ENCODE results near the gene TSPAN11.
"Not testable (repeated sequence)": the region's sequence is repeated elsewhere in the genome, so short reads cannot be mapped to it uniquely, and the experiment has no call there.

TSPAN11 gene

DNA sequence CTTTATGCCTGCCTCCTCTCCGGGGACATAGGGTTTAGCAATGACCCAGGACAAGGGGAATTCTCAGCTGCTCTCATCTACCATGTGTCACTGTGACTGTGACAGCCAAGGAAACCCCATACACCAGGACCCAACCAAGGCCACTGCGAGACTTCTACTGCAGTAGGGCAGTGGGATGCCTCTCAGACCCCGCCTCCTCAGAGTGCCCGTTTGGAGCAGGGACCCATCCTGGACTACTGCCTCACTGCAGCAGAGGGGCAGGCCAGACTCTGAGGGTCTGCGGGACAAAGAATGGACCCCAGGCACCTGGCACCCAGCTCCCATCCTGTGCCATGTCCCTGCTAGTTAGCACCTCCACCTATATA, 75.8 kb downstream of the TSPAN11 start:
- no peak for DNase-seq (ENCODE audit: low read depth in 3 of 3, low spot score in 1 of 3)

DNA sequence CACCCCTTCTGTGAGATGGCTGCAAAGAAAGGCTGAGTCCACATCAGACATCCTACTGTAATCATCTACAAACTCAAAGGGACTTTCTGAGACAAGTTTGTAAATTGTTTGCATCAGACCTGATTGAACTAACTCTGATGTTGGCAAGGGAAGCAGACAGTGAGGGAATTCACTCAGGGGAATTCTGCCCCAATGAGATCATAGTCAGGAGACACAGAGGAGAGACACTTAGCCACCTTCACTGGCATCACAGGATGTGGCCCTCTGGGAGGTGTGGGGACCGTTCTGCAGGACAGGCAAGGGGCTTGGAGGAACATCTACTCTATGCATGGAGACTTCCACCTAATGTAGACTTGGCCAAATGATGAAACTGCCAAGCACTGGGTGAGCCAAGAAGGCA, 76.5 kb downstream of the TSPAN11 start:
- no peak for DNase-seq (ENCODE audit: low read depth in 3 of 3, low spot score in 1 of 3)

DNA sequence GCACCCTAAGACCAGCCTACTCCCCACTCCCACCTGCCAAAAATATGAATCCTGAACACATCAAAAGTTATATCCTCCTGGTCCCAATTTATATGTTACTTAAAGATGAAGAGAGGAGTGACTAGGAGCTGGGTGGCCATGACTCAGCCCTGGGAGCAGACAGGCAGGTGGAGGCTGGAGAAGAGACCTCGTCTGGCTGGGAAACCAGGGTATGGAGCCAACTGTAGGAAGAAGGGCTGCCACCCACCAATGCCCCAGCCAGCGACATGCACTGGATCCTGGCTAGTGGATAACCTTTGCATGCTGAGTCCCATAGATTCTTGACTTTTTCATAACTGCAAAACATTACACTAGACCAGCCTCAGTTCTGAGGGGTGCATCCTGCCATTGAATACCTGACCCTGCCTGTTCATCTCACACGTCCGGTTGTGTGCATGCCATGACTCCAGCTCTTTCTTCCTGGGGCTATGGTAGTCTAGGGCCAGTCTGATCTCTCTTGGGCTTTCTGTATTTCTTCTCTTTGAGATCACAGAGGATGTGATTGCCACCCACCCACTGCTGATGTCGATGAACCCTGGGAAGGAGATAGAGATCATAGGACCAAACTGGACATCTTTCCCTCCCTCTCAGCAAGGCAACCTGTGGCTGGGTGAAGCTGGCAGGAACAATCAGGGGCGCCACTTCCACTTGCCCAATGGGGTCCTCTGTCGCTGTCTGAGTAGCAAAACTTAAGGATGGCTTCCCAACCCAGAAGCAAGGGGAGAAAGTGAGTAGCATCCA, 77.5 kb downstream of the TSPAN11 start:
- no peak for DNase-seq (ENCODE audit: low read depth in 3 of 3, low spot score in 1 of 3)

DNA sequence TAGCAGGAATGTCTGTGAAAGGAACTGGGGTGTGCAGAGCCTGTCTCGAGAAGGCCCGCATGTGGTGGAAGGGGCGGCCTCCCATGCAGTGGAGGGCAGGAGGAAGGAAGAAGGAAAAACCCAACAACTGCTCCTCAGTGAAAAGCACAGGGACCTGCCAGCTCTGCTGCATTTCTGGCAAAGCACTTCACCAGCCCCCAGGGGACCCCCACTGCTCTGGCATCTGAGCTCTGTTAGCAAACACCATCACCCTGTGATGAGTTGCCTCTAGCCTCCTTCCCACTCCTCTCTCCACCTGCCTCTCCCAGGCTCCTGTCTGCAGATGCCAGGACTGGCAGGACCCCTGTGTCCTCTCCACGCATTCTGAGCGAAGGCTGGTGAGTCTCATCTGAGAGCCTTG, 78.1 kb downstream of the TSPAN11 start:
- no peak for DNase-seq (ENCODE audit: low read depth in 3 of 3, low spot score in 1 of 3)

DNA sequence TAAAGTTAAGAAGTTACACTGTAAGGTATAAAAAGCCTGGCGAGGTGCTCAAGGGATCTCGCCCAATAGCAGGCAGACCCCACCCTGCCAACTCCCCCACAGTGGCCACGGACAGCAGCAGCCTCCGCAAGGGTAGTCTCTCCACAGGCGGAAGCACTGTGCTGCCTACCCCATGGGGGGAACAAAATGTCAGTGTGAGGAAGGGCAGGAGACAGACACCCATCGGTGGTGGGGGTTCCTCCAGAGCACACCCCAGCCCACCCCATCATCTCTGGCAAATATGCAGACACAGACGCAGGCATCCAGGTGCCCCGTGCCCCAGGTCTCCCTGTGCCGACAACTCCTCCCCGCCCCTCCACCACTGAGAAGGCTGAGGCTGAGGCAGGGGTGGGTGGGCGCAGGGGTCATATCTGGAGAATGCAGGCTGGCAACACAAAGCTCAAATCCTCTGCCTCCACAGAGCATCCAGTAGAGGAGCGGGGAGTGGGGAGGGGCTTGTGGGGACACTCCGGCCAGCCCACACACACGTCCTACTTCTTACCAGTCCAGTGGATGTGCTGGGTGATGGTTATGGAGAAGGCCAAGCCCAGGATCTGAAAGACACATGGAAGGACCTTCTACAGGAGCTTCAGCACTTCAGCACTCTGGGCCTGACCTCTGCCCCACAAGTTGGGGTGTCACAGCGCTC, 78.9 kb downstream of the TSPAN11 start:
- no peak for DNase-seq (ENCODE audit: low read depth in 3 of 3, low spot score in 1 of 3)

DNA sequence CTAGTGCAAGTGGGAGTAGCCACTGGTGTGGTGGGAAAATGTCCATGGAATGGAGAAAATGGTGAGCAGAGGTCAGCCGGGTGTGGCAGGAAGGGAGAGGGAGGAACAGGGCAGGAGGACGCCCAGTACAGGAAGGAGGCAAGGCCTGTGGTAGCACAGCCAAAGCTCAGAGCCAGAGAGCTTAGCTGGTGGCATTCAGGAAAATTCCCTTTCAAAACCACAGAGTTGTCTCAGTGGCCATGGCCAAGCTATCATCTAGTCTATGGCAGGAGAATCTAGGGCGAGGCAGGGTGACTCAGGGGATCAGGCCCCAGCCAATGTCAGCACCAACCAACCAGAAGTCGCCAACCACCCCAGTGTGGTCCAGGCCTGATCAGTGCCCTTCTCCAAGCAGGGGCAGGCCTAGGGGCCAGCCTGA, 79.4 kb downstream of the TSPAN11 start:
- no peak for DNase-seq (ENCODE audit: low read depth in 3 of 3, low spot score in 1 of 3)

DNA sequence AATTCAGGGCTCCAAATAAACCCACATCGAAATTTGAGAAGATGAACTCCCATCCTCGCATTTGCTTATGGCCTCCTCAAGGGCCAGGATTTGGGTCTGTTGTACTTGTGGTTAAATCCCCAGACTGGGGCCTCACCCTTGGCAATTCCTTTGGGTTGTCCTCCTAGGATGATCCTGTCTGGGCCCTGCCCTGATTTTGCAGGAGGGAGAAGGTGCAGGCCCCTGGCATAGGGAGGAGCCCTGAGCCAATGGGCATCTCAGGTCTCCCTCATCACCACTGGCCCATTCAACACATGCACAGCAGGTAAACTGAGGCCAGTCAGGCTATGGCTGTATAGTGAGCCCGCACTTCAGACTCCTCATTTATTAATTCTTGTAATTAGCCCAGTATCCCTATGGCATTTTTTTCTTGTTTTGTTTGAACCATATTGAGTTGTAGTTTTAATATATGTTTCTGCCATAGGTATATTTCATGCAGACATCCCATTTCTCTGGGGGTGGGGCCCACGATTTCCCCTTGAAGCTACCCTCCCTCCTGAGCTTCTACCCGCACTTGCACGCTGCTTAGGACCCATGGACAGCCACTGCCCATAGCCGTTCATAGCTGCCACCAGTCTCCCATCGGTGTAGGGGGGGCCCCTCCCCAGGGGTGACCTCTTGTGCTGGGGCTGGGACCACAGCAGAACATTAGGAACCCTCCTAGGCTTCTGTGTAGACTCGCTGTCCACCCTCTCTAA, 80.0 kb downstream of the TSPAN11 start:
- no peak for DNase-seq (ENCODE audit: low read depth in 3 of 3, low spot score in 1 of 3)

DNA sequence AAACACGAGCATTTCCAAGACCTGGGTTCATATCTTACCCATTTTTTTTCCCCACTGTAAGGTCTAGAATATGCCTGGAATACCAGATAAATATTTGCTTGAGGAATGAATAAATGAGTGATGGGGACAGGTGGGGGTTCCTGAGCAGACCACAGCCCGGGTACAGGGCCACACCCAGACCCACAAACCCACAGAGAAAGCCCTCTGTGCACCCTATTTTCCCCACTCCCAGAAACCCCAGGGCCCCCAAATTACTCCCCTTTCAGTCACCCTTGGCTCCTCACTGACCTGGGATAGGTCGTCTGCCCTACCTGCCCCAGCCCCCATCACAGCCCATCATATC, 80.6 kb downstream of the TSPAN11 start:
- no peak for DNase-seq (ENCODE audit: low read depth in 3 of 3, low spot score in 1 of 3)

DNA sequence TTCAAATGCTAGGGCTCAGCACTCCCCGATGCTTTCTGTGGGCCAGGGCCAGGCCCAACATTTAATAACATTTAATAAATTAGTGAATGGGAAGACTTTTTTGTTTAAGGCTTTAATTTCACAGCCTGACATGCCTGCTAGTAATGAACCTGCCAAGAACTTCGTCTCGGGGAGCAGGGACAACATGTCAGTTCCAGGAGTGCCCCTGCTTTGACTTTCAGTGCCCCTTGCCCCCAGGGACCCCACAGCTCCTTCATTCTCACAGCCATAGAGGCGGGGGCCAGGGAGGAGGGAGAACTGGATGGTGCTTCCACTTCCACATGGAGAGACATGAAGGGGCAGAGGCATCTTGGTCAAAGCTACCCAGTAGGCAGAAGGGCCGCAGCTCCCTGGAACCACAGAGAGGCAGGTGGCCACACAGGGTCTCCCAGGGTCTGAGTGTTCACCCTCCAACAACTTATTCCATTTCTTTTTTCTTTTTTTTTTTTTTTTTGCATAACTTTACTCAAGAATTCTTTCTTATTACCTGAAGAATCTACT, 81.2 kb downstream of the TSPAN11 start:
- no peak for DNase-seq (ENCODE audit: low read depth in 3 of 3, low spot score in 1 of 3)

DNA sequence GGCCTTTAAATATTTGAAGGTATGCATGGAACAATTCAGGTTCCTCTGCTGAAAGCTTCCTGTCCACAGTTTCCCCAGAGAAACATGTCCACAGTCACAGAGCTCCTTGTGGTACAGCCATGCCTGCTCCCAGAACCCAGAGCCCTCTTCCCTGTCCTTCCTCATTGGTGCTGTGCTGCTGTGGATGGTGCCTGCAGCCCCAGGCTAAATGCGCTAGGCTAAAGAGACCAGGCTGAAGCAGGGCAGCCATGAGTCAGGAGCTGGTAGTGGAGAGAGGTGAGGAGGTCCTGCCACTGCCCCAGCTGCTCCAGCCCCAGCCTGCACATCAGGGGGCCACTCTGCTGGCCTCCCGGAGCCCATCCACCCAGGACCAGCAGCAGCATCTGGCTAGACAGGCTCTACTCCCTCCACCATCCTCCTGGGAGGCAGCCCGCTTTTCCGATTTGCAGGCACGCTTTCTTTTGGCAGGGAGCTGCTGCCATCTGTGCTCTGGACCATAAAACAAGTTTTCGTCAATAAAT, 81.8 kb downstream of the TSPAN11 start:
- no peak for DNase-seq (ENCODE audit: low read depth in 3 of 3, low spot score in 1 of 3)

DNA sequence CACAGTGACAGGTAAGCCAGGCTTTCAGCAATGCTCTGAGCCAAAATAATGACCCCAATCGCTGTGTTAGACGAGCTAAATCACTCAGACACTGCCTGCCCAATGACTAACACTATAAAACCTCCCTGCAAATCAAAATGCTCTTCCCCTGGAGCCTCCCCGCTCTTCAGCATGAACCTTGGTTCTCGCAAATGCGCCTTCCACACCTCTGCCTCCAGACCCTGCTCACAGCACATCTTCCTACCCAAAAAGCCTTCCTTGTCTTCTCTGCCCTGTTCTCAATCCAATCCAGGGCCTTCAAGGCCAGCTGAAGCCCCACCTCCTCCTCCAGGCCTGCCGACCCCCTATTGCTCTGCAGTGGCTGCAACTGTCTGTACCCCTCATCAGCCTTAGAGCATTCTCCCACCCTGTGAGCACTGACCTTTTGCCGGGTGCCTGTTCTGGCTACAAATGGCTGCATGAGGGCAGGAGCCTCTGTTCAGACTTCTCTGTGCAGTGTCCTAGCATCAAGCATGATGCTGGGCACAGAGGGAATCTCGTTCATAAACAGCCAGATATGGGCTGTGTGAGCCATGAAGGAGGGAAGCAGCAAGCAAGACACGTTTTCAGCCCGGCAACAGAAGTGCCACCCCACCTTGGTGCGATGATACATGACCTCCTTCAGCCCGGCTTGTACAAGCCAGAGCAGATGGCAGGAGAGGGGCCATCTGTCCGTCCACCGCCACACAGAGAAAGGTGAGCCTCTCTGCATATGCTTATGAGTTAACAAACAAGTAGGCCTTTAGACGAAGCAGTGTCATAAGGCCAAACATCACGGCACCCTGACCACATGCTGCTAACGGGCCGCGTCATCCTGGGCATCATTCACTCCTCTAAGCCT, 82.7 kb downstream of the TSPAN11 start:
- no peak for DNase-seq (ENCODE audit: low read depth in 3 of 3, low spot score in 1 of 3)

DNA sequence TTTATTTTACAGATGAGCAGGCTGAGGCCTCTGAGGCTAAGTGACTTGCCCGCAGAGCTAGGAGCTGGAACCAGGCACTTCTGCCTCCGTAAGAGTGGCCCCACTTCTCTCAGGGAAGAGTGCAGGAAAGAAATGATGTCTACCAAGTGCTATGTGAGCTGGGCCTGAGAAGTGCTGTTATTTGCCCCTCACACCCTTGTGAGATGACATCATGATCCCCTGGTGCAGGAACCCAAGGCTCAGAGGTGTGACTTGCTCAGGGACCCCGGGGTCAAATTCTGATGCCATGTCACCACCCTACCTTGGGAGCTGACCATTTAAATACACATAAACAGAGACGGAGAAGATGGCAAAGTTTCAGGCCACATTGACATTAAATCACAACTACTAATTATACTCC, 83.4 kb downstream of the TSPAN11 start:
- no peak for DNase-seq (ENCODE audit: low read depth in 3 of 3, low spot score in 1 of 3)

DNA sequence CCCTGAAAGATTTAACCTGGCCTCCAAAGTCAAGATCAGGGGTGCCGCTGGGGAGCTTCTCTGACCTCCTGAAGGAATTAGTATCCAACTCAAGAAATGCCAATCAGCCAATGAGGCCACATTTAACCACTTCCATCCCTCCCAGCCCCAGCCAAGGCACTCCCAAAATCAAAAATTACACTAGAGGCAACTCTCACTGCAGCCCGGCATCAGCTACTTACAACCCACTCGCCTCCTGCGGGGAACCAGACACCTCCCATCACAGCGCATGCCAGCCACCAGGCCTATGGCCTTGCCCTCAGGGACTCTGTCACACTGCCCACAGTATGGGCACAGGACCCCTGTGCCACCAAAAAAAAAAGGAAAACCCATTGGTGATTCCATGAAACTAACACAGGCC, 84.8 kb downstream of the TSPAN11 start:
- DNase-seq (ENCODE audit: low read depth in 3 of 3, low spot score in 1 of 3), result no peak

DNA sequence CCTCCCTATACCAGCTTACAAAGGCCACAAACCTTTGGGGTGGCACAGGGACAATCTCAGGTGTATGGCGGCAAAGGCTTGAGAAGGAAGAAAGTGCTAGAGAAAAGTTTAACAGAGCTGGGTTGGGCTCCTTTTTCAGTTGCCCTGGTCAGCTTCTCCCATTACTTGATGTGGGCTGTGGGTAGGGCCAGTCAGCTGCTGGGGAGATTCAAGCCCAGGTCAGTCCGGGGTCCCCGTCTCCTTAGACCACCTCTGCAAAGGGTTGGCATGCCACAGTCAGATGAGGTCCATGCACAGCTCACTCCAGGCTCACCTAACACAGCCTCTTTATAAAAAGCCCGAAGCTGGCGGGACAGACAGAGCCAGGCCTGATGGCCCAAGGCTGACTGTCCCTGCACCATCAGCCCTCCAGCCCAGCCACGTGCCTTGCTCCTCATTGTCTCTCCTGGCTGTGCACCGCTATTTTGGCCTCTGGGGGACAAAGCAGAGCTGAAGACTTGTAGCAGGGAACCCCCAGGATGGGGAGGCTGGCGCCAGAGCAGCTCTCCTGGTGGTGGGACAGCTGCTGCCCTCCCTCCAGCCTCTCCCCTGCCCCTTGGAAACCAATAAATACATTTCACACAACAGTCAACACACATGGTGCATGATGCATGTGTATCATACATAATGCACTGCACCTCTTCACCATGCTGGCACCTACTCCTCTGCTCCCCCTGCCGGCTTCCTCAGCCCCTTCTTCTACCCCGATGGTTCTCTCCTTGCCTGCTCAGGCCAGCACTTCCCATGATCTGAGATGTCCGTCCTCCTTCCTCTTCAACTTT, 85.4 kb downstream of the TSPAN11 start:
- no peak for DNase-seq (ENCODE audit: low read depth in 3 of 3, low spot score in 1 of 3)

DNA sequence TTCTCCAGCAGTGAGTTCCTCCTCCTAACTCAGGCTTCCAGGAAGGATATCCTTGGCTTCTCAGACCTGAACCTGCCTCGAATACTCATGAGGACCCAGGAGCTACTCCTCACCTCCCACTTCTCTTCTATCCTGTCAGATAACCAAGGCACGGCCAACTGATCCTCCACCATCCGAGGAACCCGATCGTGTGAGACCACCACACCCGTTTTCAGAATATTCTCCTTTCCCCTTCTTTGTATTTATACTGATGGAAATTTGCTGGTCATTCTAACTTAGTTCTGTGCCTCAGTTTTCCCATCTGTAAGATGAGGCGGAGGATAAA, 86.0 kb downstream of the TSPAN11 start:
- not testable (repeated sequence) for DNase-seq (ENCODE audit: low read depth in 3 of 3, low spot score in 1 of 3)

DNA sequence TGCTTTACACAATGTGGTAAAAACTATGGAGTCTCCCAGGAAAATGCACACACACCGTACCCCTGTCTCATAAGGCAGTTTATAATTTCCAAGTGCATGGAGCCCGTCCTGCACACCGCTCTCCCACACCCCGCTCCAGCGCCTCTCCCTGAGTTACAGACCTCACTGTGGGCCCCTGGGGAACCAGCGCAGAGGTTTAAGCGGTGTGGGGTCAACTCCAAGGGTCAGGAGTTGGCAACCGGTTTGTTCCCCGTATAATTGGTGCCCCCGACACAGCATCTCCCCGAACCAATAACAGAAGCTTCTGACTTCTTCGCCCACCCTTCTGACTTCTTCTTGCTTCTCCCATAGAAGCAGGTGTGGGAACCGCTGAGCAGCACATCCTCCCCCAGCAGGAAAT, 88.7 kb downstream of the TSPAN11 start:
- DNase-seq (ENCODE audit: low read depth in 3 of 3, low spot score in 1 of 3), result no peak

DNA sequence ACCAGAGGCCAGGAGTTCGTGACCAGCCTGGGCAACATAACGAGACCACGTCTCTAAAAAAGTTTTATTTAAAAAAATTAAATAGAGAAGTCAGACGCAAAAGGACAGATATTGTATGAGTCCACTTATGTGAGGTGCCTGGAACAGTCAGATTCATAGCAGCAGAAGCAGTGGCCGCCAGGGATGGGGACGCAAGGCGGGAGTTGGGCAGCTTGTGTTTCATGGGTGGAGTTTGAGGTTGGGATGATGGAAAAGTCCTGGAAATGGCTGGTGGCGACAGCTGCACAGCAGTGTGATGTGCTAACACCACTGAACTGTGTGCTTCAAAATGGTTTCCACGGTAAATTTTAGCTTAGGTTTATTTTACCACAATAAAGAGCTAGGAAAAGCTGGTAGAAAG, 89.5 kb downstream of the TSPAN11 start:
- no peak for DNase-seq (ENCODE audit: low read depth in 3 of 3, low spot score in 1 of 3)

DNA sequence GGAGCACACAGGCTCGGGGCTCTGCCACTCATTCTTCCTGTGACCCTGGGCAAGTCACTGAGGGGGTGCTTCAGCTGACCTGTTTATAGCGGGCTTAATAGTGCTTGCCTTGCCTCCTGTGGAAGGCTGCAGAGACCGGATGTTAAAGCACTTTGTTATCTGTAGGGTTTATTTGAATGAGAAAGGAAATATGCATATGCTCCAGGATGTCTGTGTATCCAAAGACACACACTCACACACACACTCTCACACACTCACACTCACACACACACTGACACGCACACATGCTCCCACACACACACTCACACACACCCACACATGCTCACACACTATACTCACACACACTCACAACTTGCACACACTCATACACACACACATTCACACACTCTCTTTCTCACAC, 91.0 kb downstream of the TSPAN11 start:
- DNase-seq (ENCODE audit: low read depth in 3 of 3, low spot score in 1 of 3), result no peak

DNA sequence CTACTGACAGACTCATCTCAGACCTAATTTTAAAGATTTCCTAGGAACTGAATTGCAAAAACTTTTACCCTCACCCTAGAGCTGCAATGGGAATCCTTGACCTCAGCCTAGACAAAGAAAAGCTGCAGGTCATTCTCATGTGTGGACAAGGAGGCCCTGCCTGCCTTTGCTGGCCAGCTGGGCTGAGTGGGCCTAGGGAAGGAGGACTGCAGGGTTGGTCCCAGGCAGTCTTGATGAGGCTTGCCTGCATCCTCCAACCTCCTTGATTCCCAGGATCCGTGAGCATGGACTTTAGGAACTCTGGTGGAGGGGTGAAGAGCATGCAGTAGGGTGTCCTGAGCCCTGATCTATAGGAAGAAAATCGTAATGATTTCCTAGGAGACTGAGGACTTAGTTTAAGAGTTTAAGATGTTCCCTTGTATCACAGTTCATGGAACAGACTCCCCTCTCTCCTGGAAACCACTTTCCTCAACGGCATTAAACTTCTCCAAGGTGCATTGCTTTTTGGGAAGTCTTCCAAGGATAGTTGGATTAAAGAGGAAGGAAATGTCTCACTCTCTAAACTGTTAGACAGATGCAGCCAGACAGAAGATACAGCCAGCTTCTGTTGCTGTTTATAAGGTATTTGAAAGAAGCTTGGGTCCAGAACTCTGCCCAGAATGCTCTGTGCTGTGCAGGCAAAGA, 91.7 kb downstream of the TSPAN11 start:
- DNase-seq (ENCODE audit: low read depth in 3 of 3, low spot score in 1 of 3), result no peak

Data from stimulated activated CD4-positive, alpha-beta T cell treated with anti-CD3 and anti-CD28 coated beads, TNF-alpha, amount 100 ng/mL, for 1 hour (primary cell).